NCI-H1694 (cell line): ENCODE data around the gene JARID2.
A peak's percentile ranks its signal among the peaks of the same experiment; 100 is the strongest.
"Not testable (repeated sequence)": the region's sequence is repeated elsewhere in the genome, so short reads cannot be mapped to it uniquely, and the experiment has no call there.

Experiments
- DNase-seq: peaks from one replicate; lab custom pipeline; 2025; lab: John Stamatoyannopoulos, UW

The JARID2 gene

GRCh38 chr6:15401120-15401519, 155.3 kb downstream of the JARID2 start:
- no peak for DNase-seq

GRCh38 chr6:15401769-15402250, 155.9 kb downstream of the JARID2 start:
- DNase-seq = no peak

GRCh38 chr6:15402406-15403045, 156.7 kb downstream of the JARID2 start:
- DNase-seq = no peak

GRCh38 chr6:15403094-15403755, 157.4 kb downstream of the JARID2 start:
- DNase-seq = no peak

- DNase-seq = peak; percentile 20
Observed at GRCh38 chr6:15404685-15404980, 158.8 kb downstream of the JARID2 start.

GRCh38 chr6:15405129-15406068, 159.5 kb downstream of the JARID2 start:
- no peak for DNase-seq

- no peak for DNase-seq
Observed at GRCh38 chr6:15406452-15406851, 160.6 kb downstream of the JARID2 start.

GRCh38 chr6:15408008-15408407, 162.1 kb downstream of the JARID2 start:
- DNase-seq = no peak

- no peak for DNase-seq
Observed at GRCh38 chr6:15408758-15409157, 162.9 kb downstream of the JARID2 start.

- DNase-seq = no peak
Observed at GRCh38 chr6:15409301-15410125, 163.6 kb downstream of the JARID2 start.

- DNase-seq = no peak
Observed at GRCh38 chr6:15410126-15410391, 164.2 kb downstream of the JARID2 start.

- DNase-seq = no peak
Observed at GRCh38 chr6:15410752-15411151, 164.9 kb downstream of the JARID2 start.

- no peak for DNase-seq
Observed at GRCh38 chr6:15411766-15412165, 165.9 kb downstream of the JARID2 start.

GRCh38 chr6:15412767-15413166, 166.9 kb downstream of the JARID2 start:
- no peak for DNase-seq

- DNase-seq = no peak
Observed at GRCh38 chr6:15413466-15414234, 167.8 kb downstream of the JARID2 start.

- no peak for DNase-seq
Observed at GRCh38 chr6:15414235-15414612, 168.4 kb downstream of the JARID2 start.

GRCh38 chr6:15415622-15416021, 169.8 kb downstream of the JARID2 start:
- DNase-seq = not testable (repeated sequence)

- no peak for DNase-seq
Observed at GRCh38 chr6:15416932-15417509, 171.2 kb downstream of the JARID2 start.

GRCh38 chr6:15417811-15418210, 171.9 kb downstream of the JARID2 start:
- no peak for DNase-seq

- DNase-seq = no peak
Observed at GRCh38 chr6:15419493-15419892, 173.6 kb downstream of the JARID2 start.

GRCh38 chr6:15420959-15421438, 175.1 kb downstream of the JARID2 start:
- DNase-seq = no peak
